K562 (cell line): ENCODE measurements around the gene FAT2. TPM values are rescaled to one million over a fixed set of nuclear protein-coding genes. Genes with fewer than 3 reads are reported as not detected.

Experiments used
- ATAC-seq: fragments of 200-7000 bp; cut with Tn5 transposase; 3 replicates; pipeline ENCODE4 v1.9.1; 2020; ENCODE audit warnings: moderate library complexity
- BruUV-seq: library from RNA; stranded (reverse); fragments of 400-500 nt; replicated peaks from 2 replicates; lab custom pipeline; 2021; lab: Mats Ljungman, UMichigan
- CTCF ChIA-PET: fragments of 300-600 bp; formaldehyde crosslinking; extraction: SDS; loops from one replicate; lab custom pipeline; 2021; ENCODE audit warnings: low intra/inter-chr PET ratio; lab: Yijun Ruan, JAX
- POLR2A ChIA-PET: fragments of 300-600, 350-650 bp; sonication (Branson Sonifier 250); formaldehyde crosslinking; extraction: SDS; loops from one replicate; lab custom pipeline; 2021; ENCODE audit warnings: antibody characterized with exemption, inconsistent platforms; lab: Yijun Ruan, JAX
- DNase-seq, 4 experiments: peaks; one replicate each; pipeline versions ENCODE4 v3.0.0 to v3.0.0-alpha.2; 2011 to 2018; ENCODE audit warnings: low spot score in 3 of 4, mixed read lengths in 3 of 4; ENCODE audit errors: extremely low read depth in 1 of 4
- FAIRE-seq: peaks from 2 replicates; lab custom pipeline; 2011; peaks lifted over from hg19 to GRCh38; lab: Jason Lieb, UNC
- H2AFZ ChIP-seq: 2 replicates; pipeline ENCODE4 v1.6.0; 2011; ENCODE audit warnings: low read depth, low read length, control low read depth, inconsistent platforms
- H3K27ac ChIP-seq: fragments of 200-600 bp; 3 replicates; pipeline ENCODE4 v1.8.0; 2011; ENCODE audit warnings: low read depth, mild to moderate bottlenecking, control low read depth, inconsistent platforms, low read length, moderate library complexity, mixed read lengths; ENCODE audit errors: extremely low read depth
- H3K27me3 ChIP-seq, 2 experiments: fragments of 300-600 bp in 1 of 2; 2 replicates in 1 of 2; 3 replicates in 1 of 2; pipeline versions ENCODE4 v1.6.0 to v1.8.0; 2011; ENCODE audit warnings: inconsistent platforms in 2 of 2, low read length in 2 of 2, mild to moderate bottlenecking in 1 of 2, mixed read lengths in 1 of 2, moderate library complexity in 1 of 2; ENCODE audit not compliant: control insufficient read depth in 2 of 2, insufficient read depth in 2 of 2
- H3K36me3 ChIP-seq: fragments of 300-600 bp; 3 replicates; pipeline ENCODE4 v1.8.0; 2011; ENCODE audit warnings: mild to moderate bottlenecking, low read length, inconsistent platforms; ENCODE audit not compliant: control insufficient read depth, insufficient read depth
- H3K4me1 ChIP-seq, 2 experiments: fragments of 200-600 bp in 1 of 2; replicated peaks in 1 of 2; 2 replicates in 1 of 2; 3 replicates in 1 of 2; pipeline versions ENCODE4 v1.5.1 to v1.8.0; 2011; ENCODE audit warnings: inconsistent platforms in 2 of 2, low read length in 2 of 2, mild to moderate bottlenecking in 1 of 2, mixed read lengths in 1 of 2, moderate library complexity in 1 of 2; ENCODE audit not compliant: control insufficient read depth in 2 of 2, insufficient read depth in 2 of 2
- H3K4me2 ChIP-seq: 2 replicates; pipeline ENCODE4 v1.6.1; 2011; ENCODE audit warnings: low read length, control low read depth, inconsistent platforms, mixed read lengths; ENCODE audit not compliant: insufficient read depth
- H3K4me3 ChIP-seq: fragments of 200-600 bp; sonication (generic), shearing (Covaris generic); 2 replicates; pipeline ENCODE4 v1.5.1; 2016; ENCODE audit warnings: control low read depth, inconsistent platforms
- H3K79me2 ChIP-seq: fragments of 200-600 bp; 3 replicates; pipeline ENCODE4 v1.8.0; 2011; ENCODE audit warnings: low read length, inconsistent platforms; ENCODE audit not compliant: control insufficient read depth, insufficient read depth
- H3K9ac ChIP-seq, 2 experiments: 2 replicates each; pipeline versions ENCODE4 v1.6.0 to v1.6.1; 2011; ENCODE audit warnings: low read depth in 2 of 2, low read length in 2 of 2, control low read depth in 1 of 2, inconsistent platforms in 1 of 2, mild to moderate bottlenecking in 1 of 2, mixed read lengths in 1 of 2; ENCODE audit not compliant: insufficient read depth in 1 of 2
- H3K9me1 ChIP-seq: one replicate; pipeline ENCODE4 v1.6.0; 2011; ENCODE audit warnings: inconsistent platforms, mild to moderate bottlenecking, low read length, moderate library complexity; ENCODE audit not compliant: control insufficient read depth, insufficient read depth
- H3K9me3 ChIP-seq: replicated peaks from 2 replicates; pipeline ENCODE4 v1.5.1; 2011; ENCODE audit warnings: low read depth, low read length, inconsistent platforms; ENCODE audit not compliant: control insufficient read depth, insufficient read depth
- H4K20me1 ChIP-seq: replicated peaks from 2 replicates; pipeline ENCODE4 v1.6.1; 2011; ENCODE audit warnings: low read length, inconsistent platforms, mixed read lengths; ENCODE audit not compliant: control insufficient read depth, insufficient read depth
- EP300 ChIP-seq: IDR thresholded peaks from 2 replicates; pipeline ENCODE4 v1.6.1; 2012; ENCODE audit warnings: low read length, improper control_type of control experiment
- HDGF ChIP-seq: fragments of 450-650 bp; IDR thresholded peaks from 2 replicates; pipeline ENCODE4 v1.6.1; 2016
- HNRNPL ChIP-seq: fragments of 200-400 bp; formaldehyde crosslinking; IDR thresholded peaks from 2 replicates; pipeline ENCODE4 v1.6.1; 2017; ENCODE audit warnings: low read depth, mild to moderate bottlenecking, low read length
- NONO ChIP-seq, 2 experiments: fragments of 200-400 bp in 1 of 2; fragments of 450-650 bp in 1 of 2; formaldehyde crosslinking in 1 of 2; IDR thresholded peaks; 2 replicates each; pipeline ENCODE4 v1.6.1; 2017; ENCODE audit warnings: low read depth in 2 of 2, mild to moderate bottlenecking in 2 of 2, moderate library complexity in 2 of 2, low read length in 1 of 2
- PPARD ChIP-seq: fragments of 250-450 bp; sonication (Bioruptor Pico); IDR thresholded peaks from 2 replicates; pipeline ENCODE4 v1.8.0; 2022; ENCODE audit warnings: inconsistent platforms, mild to moderate bottlenecking, moderate library complexity
- SRSF1 ChIP-seq: fragments of 200-400 bp; formaldehyde crosslinking; IDR thresholded peaks from 2 replicates; pipeline ENCODE4 v1.6.1; 2017; ENCODE audit warnings: mild to moderate bottlenecking, low read depth, low read length, moderate library complexity
- ZNF507 ChIP-seq: conservative IDR thresholded peaks from 2 replicates; pipeline ENCODE4 v1.6.1; 2017; ENCODE audit warnings: missing genetic modification characterization, missing compliant biosample characterization
- WGBS: fragments of 100-300 bp; shearing (Covaris generic); methylation state at CpG from one replicate; pipeline ENCODE4 v1.1.6; 2016; ENCODE audit warnings: low coverage, mixed read lengths; ENCODE audit not compliant: insufficient coverage; ENCODE audit errors: missing lambda C conversion rate; 5-methylcytosine and 5-hydroxymethylcytosine counted together
- in situ Hi-C: fragments of 300-500 bp; cut with MboI; formaldehyde crosslinking; loops from 4 replicates; pipeline ENCODE4 v1.15.0; 2018; ENCODE audit warnings: inconsistent platforms, mixed read lengths
- intact Hi-C: fragments of 100-400 bp; cut with micrococcal nuclease; formaldehyde crosslinking; loops from 2 replicates; pipeline ENCODE4 v1.14.2; 2022
- polyA plus RNA-seq, 8 experiments: library from polyadenylated mRNA; depleted of rRNA in 4 of 8; stranded (reverse) in 5 of 8; unstranded in 3 of 8; fragments of >200 nt; fragmentation: Nextera tagmentation in 2 of 8; fragmentation: Illumina TruSeq in 1 of 8; extraction: Ambion mirVana in 2 of 8; extraction: Trizol in 1 of 8; gene quantifications; 2 replicates each; pipeline versions ENCODE4 v1.2.1 to v1.2.3, GENCODE V29; 2011 to 2014; ENCODE audit warnings: inconsistent platforms in 1 of 8, missing spikeins in 1 of 8
- total RNA-seq, 7 experiments: library from RNA; depleted of rRNA in 6 of 7; stranded (reverse); fragments of >200 nt in 6 of 7; fragmentation: Illumina TruSeq in 2 of 7; extraction: Trizol in 2 of 7; gene quantifications; 2 replicates each; pipeline versions ENCODE4 v1.2.1 to v1.2.3, GENCODE V29; 2011 to 2021; ENCODE audit warnings: low replicate concordance in 1 of 7
- TF ChIP-seq, protein P1 (sequence below): fragments of 250-450 bp; sonication (Bioruptor Pico); IDR thresholded peaks from 2 replicates; pipeline ENCODE4 v1.4.0; 2020; ENCODE audit warnings: mild to moderate bottlenecking, moderate library complexity
- TF ChIP-seq, protein P2 (sequence below), 2 experiments: fragments of 450-650 bp in 1 of 2; IDR thresholded peaks; 2 replicates each; pipeline ENCODE4 v1.6.1; 2011 to 2017; ENCODE audit warnings: low read depth in 2 of 2, antibody characterized with exemption in 1 of 2, borderline replicate concordance in 1 of 2, low read length in 1 of 2, mild to moderate bottlenecking in 1 of 2, mixed read lengths in 1 of 2; ENCODE audit not compliant: control insufficient read depth in 1 of 2

The FAT2 gene
- total and polyA plus RNA-seq, 9 of the 15 experiments (the other 6 are each of a cell fraction or from before 2014, with no cell fraction given) = not detected

GRCh38 chr5:151608522-151608921 lies 17.4 kb upstream of the FAT2 start:
- ChIA-PET POLR2A (interaction anchor here (1.3 kb wide), 1 partner anchor 10 kb away, joined by 3 read pairs; no protein-coding TSS in a partner anchor), CTCF (no interaction called here)
- Histone ChIP-seq H3K9me3 (no peaks in the 10 kb centered on the region), H3K79me2 (no peaks in the 10 kb centered on the region), H3K36me3 (no peaks in the 10 kb centered on the region), H3K9ac (no peak overlapping the region), H3K27me3 (peaks cover 4 to 26% of the 10 kb centered on the region in 2 experiments; a peak in 4 of 5 replicates), H4K20me1 (no peaks in the 10 kb centered on the region), H3K9me1 (no peaks in the 10 kb centered on the region), H3K27ac (no peak overlapping the region), H3K4me1 (no peaks in the 10 kb centered on the region), H3K4me3 (no peak overlapping the region), H3K4me2 (no peak overlapping the region), H2AFZ (no peak overlapping the region)
- no peak for ATAC-seq
- BruUV-seq = no TSS peak
- in situ Hi-C loops (no loop called here), intact Hi-C loops (no loop called here)
- no peak for TF ChIP-seq ZNF507 (tag)
- TF ChIP-seq, protein P1, sequence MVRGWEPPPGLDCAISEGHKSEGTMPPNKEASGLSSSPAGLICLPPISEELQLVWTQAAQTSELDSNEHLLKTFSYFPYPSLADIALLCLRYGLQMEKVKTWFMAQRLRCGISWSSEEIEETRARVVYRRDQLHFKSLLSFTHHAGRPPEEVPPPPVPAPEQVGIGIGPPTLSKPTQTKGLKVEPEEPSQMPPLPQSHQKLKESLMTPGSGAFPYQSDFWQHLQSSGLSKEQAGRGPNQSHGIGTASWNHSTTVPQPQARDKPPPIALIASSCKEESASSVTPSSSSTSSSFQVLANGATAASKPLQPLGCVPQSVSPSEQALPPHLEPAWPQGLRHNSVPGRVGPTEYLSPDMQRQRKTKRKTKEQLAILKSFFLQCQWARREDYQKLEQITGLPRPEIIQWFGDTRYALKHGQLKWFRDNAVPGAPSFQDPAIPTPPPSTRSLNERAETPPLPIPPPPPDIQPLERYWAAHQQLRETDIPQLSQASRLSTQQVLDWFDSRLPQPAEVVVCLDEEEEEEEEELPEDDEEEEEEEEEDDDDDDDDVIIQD (CRISPR knock-in tag) = no peak
- no peak for TF ChIP-seq HDGF
- FAIRE-seq = no peak
- DNase-seq = no peak

GRCh38 chr5:151607304-151607703 lies 16.2 kb upstream of the FAT2 start:
- BruUV-seq = no TSS peak
- ChIA-PET CTCF (no interaction called here), POLR2A (no interaction called here)
- no peak for FAIRE-seq
- Histone ChIP-seq H3K4me1 (no peaks in the 10 kb centered on the region), H3K9me1 (no peaks in the 10 kb centered on the region), H2AFZ (no peak overlapping the region), H3K27me3 (peaks cover 4 to 14% of the 10 kb centered on the region in 2 experiments; a peak in 4 of 5 replicates), H3K36me3 (no peaks in the 10 kb centered on the region), H3K4me3 (no peak overlapping the region), H3K9ac (no peak overlapping the region), H4K20me1 (no peaks in the 10 kb centered on the region), H3K27ac (no peak overlapping the region), H3K9me3 (no peaks in the 10 kb centered on the region), H3K4me2 (no peak overlapping the region), H3K79me2 (no peaks in the 10 kb centered on the region)
- WGBS = 2% methylated on average over 3 of the region's 3 CpGs
- no peak for DNase-seq
- ATAC-seq = no peak
- in situ Hi-C loops = no loop called here
- intact Hi-C loops = no loop called here
- TF ChIP-seq SRSF1 (no peak), EP300 (no peak), NONO (IDR thresholded peaks at IDR 0.05; ENCODE audit: low read depth in 2 of 2, low read length in 1 of 2) (no peak), PPARD (CRISPR knock-in tag) (no peak), HNRNPL (no peak)
- TF ChIP-seq, protein P2, sequence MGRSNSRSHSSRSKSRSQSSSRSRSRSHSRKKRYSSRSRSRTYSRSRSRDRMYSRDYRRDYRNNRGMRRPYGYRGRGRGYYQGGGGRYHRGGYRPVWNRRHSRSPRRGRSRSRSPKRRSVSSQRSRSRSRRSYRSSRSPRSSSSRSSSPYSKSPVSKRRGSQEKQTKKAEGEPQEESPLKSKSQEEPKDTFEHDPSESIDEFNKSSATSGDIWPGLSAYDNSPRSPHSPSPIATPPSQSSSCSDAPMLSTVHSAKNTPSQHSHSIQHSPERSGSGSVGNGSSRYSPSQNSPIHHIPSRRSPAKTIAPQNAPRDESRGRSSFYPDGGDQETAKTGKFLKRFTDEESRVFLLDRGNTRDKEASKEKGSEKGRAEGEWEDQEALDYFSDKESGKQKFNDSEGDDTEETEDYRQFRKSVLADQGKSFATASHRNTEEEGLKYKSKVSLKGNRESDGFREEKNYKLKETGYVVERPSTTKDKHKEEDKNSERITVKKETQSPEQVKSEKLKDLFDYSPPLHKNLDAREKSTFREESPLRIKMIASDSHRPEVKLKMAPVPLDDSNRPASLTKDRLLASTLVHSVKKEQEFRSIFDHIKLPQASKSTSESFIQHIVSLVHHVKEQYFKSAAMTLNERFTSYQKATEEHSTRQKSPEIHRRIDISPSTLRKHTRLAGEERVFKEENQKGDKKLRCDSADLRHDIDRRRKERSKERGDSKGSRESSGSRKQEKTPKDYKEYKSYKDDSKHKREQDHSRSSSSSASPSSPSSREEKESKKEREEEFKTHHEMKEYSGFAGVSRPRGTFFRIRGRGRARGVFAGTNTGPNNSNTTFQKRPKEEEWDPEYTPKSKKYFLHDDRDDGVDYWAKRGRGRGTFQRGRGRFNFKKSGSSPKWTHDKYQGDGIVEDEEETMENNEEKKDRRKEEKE (IDR thresholded peaks at IDR 0.05; ENCODE audit: borderline replicate concordance in 1 of 2, control insufficient read depth in 1 of 2, low read depth in 2 of 2, low read length in 1 of 2) = no peak
